ENCODE results near the gene ARHGAP30.

ARHGAP30 gene

DNA sequence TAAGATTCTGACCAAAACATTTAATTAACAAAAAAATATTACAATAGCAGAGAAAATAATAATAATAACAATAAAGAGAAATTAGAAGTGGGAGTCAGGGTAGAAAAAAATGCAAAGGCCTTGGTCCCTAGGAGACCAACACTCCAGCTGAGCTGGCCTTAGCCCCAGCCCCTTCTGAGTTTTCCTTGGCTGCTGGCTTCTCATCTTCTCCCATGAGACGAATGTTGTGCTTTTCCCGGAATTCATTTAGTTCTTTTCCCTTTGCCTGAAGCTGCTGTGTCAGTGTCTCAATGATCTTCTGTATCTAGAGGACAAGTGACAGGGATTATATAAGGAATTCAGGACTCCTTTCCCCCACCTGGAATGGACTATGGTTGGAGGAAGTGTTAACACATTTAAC, 30.9 kb upstream of the ARHGAP30 start:
- no peaks in the 10 kb centered on the region for H3K36me3 ChIP-seq (ENCODE audit: insufficient read depth, low read length)
- no peak overlapping the region for H3K27ac ChIP-seq (ENCODE audit: low read depth, low read length)

DNA sequence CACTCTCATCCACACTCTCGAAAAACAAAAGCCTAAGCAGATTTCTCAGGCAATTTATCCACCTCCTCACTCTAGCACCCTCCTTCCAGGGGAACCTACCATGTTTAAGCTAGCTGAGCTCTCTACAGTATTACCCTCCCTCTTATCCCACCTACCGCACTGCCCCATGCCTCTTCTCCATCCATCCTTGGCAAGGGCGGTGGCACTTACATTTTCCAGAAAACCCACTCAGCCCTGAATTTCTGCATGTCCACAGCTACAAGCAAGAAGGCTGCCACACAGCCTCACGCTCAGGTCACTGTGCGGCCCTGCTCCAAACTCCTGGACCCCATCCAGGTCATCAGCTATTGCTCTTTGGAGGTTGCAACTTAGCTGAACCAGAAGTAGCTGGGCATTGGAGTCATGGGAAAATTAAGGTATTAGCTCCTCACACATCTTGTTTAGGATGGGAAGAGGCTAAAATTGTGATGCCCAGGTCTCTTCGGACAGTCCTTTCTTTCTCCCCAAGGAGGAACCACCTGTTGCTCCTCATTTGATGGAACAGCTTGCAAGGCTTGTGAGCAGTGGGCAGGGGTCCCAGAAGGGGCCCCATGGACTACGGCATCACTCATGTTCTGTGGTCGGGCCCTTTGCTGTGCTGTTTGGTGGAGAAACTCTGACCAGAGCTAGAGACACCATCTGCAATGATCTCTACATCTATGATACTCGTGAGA, 29.6 kb upstream of the ARHGAP30 start:
- Histone ChIP-seq H3K27me3 (ENCODE audit: insufficient read depth, low read length) (no peaks in the 10 kb centered on the region), H3K27ac (ENCODE audit: low read depth, low read length) (no peak overlapping the region), H3K4me1 (ENCODE audit: control insufficient read depth, insufficient read depth, low read length, unreplicated experiment) (peaks cover 3% of the 10 kb centered on the region), H3K79me2 (ENCODE audit: control insufficient read depth, insufficient read depth, low read length, unreplicated experiment) (peaks cover 4% of the 10 kb centered on the region), H3K4me3 (ENCODE audit: low read depth, low read length) (no peak overlapping the region), H3K36me3 (ENCODE audit: insufficient read depth, low read length) (no peaks in the 10 kb centered on the region), H2AFZ (ENCODE audit: low read length, unreplicated experiment) (no peak overlapping the region)

More for the DNA sequence above, 30.9 kb upstream of the ARHGAP30 start:
- no peak overlapping the region for H3K4me3 ChIP-seq (ENCODE audit: low read depth, low read length)
- H3K27me3 ChIP-seq (ENCODE audit: insufficient read depth, low read length) = no peaks in the 10 kb centered on the region
- peaks cover 3% of the 10 kb centered on the region for H3K4me1 ChIP-seq (ENCODE audit: control insufficient read depth, insufficient read depth, low read length, unreplicated experiment)
- no peak overlapping the region for H2AFZ ChIP-seq (ENCODE audit: low read length, unreplicated experiment)
- H3K79me2 ChIP-seq (ENCODE audit: control insufficient read depth, insufficient read depth, low read length, unreplicated experiment) = peaks cover 10% of the 10 kb centered on the region

DNA sequence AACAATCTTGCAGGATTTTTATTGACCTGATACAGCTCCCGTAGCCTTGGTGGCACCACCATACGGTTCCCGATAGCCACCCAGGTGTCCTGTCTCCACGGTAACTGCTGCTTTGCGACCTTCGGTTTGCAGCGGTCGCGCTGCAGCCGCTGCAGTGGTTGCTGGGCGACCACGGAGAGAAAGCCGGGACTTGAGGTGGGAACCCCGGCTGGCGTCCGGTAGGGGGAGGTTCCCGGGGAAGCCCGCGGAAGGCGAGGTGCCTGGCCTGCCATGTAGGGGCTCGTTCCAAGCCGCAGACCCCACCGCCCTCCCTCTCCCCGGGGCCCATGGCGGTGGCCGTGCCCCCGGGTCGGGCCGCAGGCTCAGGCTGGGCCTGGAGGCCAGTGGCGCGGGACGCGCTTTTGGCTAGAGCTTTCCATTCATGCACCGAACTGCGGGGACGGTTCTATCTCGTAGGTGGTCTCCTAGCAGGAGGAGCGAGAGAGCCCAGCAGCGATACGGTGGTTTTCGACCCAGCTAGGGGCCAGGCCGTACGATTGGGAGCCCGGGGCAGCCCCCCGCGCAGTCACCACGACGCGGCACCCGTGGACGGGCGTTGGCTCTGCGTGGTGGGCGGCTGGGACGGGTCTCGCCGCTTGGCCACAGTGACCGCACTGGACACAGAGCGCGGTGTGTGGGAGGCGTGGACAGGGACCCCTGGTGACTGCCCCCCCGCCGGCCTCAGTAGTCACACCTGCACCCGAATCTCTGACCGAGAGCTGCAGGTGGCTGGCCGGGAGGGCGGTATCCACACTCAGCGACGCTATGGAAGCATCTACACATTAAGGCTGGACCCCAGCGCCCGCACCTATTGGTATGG, 28.7 kb upstream of the ARHGAP30 start, which contains the start of gene KLHDC9:
Gene KLHDC9, plus strand, starts transcription at position 152 of the 859 bp plus-strand sequence. Its CDS starts 175 bp downstream, at position 327.
- no peak within 1 kb of the TSS for H3K27ac ChIP-seq (ENCODE audit: low read depth, low read length)
- no peaks in the 10 kb centered on the region for H3K36me3 ChIP-seq (ENCODE audit: insufficient read depth, low read length)
- H2AFZ ChIP-seq (ENCODE audit: low read length, unreplicated experiment) = peak within 1 kb of the TSS; percentile 47
- peaks cover 4% of the 10 kb centered on the region for H3K4me1 ChIP-seq (ENCODE audit: control insufficient read depth, insufficient read depth, low read length, unreplicated experiment)
- no peaks in the 10 kb centered on the region for H3K79me2 ChIP-seq (ENCODE audit: control insufficient read depth, insufficient read depth, low read length, unreplicated experiment)
- H3K27me3 ChIP-seq (ENCODE audit: insufficient read depth, low read length) = no peaks in the 10 kb centered on the region
- H3K4me3 ChIP-seq (ENCODE audit: low read depth, low read length) = peak within 1 kb of the TSS; percentile 75

DNA sequence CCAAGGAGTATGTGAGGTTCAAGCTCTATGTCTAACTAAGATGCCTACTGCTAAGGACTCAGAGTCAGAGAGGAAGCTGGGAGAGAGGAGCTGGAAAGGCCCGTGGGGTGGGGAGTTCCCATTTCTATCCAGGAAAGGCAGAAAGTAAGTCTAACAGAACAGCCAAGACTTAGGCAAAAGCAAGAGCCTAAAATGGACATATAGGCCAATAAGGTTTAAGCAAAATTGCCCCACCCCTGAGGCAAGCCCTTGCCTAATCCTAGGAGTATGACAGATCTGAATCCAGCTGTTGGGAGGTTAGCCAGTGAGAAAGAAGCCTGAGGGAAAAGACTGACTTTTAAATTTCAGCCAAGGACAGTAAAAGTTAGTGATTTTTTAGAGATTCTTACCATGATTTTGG, 26.8 kb upstream of the ARHGAP30 start:
- H3K4me3 ChIP-seq (ENCODE audit: low read depth, low read length) = no peak overlapping the region
- H3K79me2 ChIP-seq (ENCODE audit: control insufficient read depth, insufficient read depth, low read length, unreplicated experiment) = no peaks in the 10 kb centered on the region
- no peak overlapping the region for H3K27ac ChIP-seq (ENCODE audit: low read depth, low read length)
- no peaks in the 10 kb centered on the region for H3K36me3 ChIP-seq (ENCODE audit: insufficient read depth, low read length)
- H3K4me1 ChIP-seq (ENCODE audit: control insufficient read depth, insufficient read depth, low read length, unreplicated experiment) = peaks cover 17% of the 10 kb centered on the region
- no peak overlapping the region for H2AFZ ChIP-seq (ENCODE audit: low read length, unreplicated experiment)
- H3K27me3 ChIP-seq (ENCODE audit: insufficient read depth, low read length) = no peaks in the 10 kb centered on the region

DNA sequence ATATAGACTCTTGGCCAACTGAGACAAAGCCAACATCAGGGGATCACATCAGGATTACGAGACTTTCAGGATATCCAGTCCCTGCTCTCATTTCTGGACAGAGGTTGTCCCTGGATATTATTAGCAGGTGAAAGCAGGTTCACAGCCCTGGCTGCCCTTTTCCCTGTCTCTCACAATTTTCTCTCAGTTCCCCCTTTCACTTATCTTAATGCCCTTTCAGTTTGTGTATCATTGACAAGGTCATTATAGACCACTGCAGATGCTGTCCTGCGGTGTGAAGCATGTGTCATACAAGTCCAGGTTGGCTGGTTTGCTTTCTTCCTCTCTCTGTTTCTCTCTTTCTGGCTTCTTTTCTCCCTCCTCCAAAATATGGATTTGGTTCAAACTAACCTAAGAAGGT, 26.3 kb upstream of the ARHGAP30 start:
- Histone ChIP-seq H3K4me1 (ENCODE audit: control insufficient read depth, insufficient read depth, low read length, unreplicated experiment) (peaks cover 17% of the 10 kb centered on the region), H3K79me2 (ENCODE audit: control insufficient read depth, insufficient read depth, low read length, unreplicated experiment) (no peaks in the 10 kb centered on the region), H3K36me3 (ENCODE audit: insufficient read depth, low read length) (no peaks in the 10 kb centered on the region), H3K27me3 (ENCODE audit: insufficient read depth, low read length) (no peaks in the 10 kb centered on the region), H3K27ac (ENCODE audit: low read depth, low read length) (no peak overlapping the region), H3K4me3 (ENCODE audit: low read depth, low read length) (no peak overlapping the region), H2AFZ (ENCODE audit: low read length, unreplicated experiment) (no peak overlapping the region)

DNA sequence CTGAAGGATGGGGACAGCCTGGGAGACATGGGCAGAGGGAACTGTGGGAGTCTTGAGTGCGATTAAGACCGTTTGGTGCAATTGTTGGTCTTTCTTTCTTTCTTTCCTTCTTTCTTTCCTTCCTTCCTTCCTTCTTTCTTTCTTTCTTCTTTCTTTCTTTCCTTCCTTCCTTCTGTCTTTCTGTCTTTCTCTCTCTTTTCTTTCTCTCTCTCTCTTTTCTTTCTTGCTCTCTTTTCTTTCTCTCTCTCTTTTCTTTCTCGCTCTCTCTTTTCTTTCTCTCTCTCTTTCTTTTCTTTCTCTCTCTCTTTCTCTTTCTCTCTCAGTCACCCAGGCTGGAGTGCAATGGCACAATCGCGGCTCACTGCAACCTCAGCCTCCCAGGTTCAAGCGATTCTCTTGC, 25.5 kb upstream of the ARHGAP30 start:
- Histone ChIP-seq H3K79me2 (ENCODE audit: control insufficient read depth, insufficient read depth, low read length, unreplicated experiment) (no peaks in the 10 kb centered on the region), H3K27ac (ENCODE audit: low read depth, low read length) (no peak overlapping the region), H3K27me3 (ENCODE audit: insufficient read depth, low read length) (no peaks in the 10 kb centered on the region), H2AFZ (ENCODE audit: low read length, unreplicated experiment) (no peak overlapping the region), H3K4me1 (ENCODE audit: control insufficient read depth, insufficient read depth, low read length, unreplicated experiment) (peaks cover 17% of the 10 kb centered on the region), H3K36me3 (ENCODE audit: insufficient read depth, low read length) (no peaks in the 10 kb centered on the region), H3K4me3 (ENCODE audit: low read depth, low read length) (no peak overlapping the region)

DNA sequence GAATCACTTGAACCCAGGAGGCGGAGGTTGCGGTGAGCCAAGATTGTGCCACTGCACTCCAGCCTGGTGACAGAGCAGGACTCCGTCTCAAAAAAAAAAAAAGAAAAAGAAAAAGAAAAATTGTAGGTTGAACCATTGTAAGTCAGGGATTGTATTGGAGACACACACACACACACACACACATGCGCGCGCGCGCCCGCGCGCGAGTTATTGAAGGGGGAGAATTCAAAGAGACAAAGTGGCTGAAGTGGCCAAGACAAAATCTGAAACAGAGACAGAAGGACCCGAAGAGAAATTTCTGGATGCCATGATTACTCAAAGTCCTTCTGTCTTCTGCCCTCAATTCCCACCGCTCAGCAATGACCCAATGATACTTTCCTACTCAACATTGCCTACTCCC, 24.8 kb upstream of the ARHGAP30 start:
- no peaks in the 10 kb centered on the region for H3K27me3 ChIP-seq (ENCODE audit: insufficient read depth, low read length)
- H3K79me2 ChIP-seq (ENCODE audit: control insufficient read depth, insufficient read depth, low read length, unreplicated experiment) = no peaks in the 10 kb centered on the region
- H3K27ac ChIP-seq (ENCODE audit: low read depth, low read length) = no peak overlapping the region
- no peaks in the 10 kb centered on the region for H3K36me3 ChIP-seq (ENCODE audit: insufficient read depth, low read length)
- H3K4me1 ChIP-seq (ENCODE audit: control insufficient read depth, insufficient read depth, low read length, unreplicated experiment) = peaks cover 17% of the 10 kb centered on the region
- no peak overlapping the region for H2AFZ ChIP-seq (ENCODE audit: low read length, unreplicated experiment)
- no peak overlapping the region for H3K4me3 ChIP-seq (ENCODE audit: low read depth, low read length)

DNA sequence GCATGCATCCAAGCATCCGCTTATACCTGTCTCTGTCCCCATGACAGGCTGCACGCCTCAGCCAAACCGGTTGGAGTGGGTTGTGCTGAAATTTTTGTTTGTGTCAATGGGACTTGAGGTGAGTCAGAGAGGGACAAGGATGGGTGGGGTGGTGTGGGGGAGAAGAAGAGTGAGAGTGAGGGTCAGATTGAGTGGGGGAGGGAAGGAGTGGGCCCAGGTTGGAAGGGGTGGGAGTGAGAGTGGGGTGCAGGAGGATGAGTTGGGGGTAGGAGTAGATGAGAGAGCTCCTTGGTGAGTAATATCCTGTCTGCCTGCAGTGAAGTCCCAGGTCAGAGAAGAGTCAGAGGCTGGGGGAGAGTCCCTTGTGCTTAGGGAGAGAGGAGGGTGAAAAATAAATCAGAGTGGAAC, 22.9 kb upstream of the ARHGAP30 start:
- no peak overlapping the region for H2AFZ ChIP-seq (ENCODE audit: low read length, unreplicated experiment)
- H3K79me2 ChIP-seq (ENCODE audit: control insufficient read depth, insufficient read depth, low read length, unreplicated experiment) = no peaks in the 10 kb centered on the region
- H3K27ac ChIP-seq (ENCODE audit: low read depth, low read length) = no peak overlapping the region
- H3K4me3 ChIP-seq (ENCODE audit: low read depth, low read length) = no peak overlapping the region
- H3K27me3 ChIP-seq (ENCODE audit: insufficient read depth, low read length) = no peaks in the 10 kb centered on the region
- no peaks in the 10 kb centered on the region for H3K36me3 ChIP-seq (ENCODE audit: insufficient read depth, low read length)
- peaks cover 25% of the 10 kb centered on the region for H3K4me1 ChIP-seq (ENCODE audit: control insufficient read depth, insufficient read depth, low read length, unreplicated experiment)

DNA sequence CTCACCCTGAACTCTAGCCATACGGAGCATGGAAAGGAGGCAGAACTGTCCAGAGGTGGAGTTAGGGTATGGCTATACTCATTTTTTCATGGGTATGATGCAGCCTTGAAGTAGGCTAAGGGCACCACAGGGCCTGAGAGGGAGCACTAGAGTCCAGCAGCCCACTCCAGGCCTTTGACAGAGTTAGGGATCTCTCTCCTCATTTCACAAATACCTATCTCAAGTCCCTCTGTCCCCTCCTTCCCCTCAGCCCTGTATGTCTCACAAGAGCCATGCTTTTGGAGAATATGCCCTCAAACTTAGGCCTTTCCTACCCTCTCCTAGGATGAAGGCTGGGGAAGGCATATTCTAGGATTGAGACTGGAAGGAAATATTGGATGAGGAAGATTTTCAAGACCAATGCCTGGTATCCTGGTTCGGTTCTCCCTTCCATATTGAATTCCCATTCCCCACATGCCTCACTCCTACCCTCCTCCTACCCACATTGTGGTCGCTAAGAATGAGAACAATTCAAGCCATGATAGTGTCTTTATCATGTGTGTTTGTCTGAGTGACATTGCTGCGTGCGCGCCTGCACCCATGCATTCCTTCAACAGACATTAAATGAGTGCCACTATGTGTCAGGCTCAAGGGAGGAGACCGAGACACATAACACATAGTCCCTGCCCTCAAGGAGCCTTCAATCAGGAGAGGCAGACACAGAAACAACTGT, 22.3 kb upstream of the ARHGAP30 start:
- peaks cover 25% of the 10 kb centered on the region for H3K4me1 ChIP-seq (ENCODE audit: control insufficient read depth, insufficient read depth, low read length, unreplicated experiment)
- no peak overlapping the region for H3K4me3 ChIP-seq (ENCODE audit: low read depth, low read length)
- H2AFZ ChIP-seq (ENCODE audit: low read length, unreplicated experiment) = no peak overlapping the region
- H3K27ac ChIP-seq (ENCODE audit: low read depth, low read length) = no peak overlapping the region
- H3K36me3 ChIP-seq (ENCODE audit: insufficient read depth, low read length) = no peaks in the 10 kb centered on the region
- no peaks in the 10 kb centered on the region for H3K79me2 ChIP-seq (ENCODE audit: control insufficient read depth, insufficient read depth, low read length, unreplicated experiment)
- no peaks in the 10 kb centered on the region for H3K27me3 ChIP-seq (ENCODE audit: insufficient read depth, low read length)

DNA sequence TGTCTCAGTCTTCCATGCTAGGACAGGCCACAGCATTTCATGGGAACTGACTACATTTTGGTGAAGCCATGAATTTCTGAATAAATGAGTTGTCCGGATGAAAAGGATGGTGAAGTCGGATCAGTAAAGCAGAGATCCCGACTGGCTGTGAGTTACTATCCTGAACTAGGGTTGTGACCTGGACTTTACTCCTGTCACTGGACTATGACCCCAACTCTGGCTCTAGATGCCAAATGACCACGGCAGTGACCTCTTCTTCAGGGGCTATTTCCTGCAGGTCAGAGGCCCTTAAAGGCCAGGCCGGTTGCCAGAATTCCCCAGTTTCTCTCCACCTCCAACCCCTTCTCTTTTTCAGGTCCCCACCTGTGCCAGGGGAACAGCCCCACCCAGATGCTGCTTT, 21.4 kb upstream of the ARHGAP30 start:
- Histone ChIP-seq H3K27me3 (ENCODE audit: insufficient read depth, low read length) (no peaks in the 10 kb centered on the region), H3K4me3 (ENCODE audit: low read depth, low read length) (no peak overlapping the region), H3K36me3 (ENCODE audit: insufficient read depth, low read length) (no peaks in the 10 kb centered on the region), H3K4me1 (ENCODE audit: control insufficient read depth, insufficient read depth, low read length, unreplicated experiment) (peaks cover 22% of the 10 kb centered on the region), H3K79me2 (ENCODE audit: control insufficient read depth, insufficient read depth, low read length, unreplicated experiment) (no peaks in the 10 kb centered on the region), H3K27ac (ENCODE audit: low read depth, low read length) (no peak overlapping the region), H2AFZ (ENCODE audit: low read length, unreplicated experiment) (no peak overlapping the region)
